Endothelial cell of umbilical vein (primary cell): ENCODE measurements around the gene ALG5.

ENCODE experiments used
- EZH2 ChIP-seq: IDR thresholded peaks from 2 replicates; pipeline ENCODE4 v1.6.1; 2012; ENCODE audit warnings: borderline replicate concordance, low read depth, mild to moderate bottlenecking, moderate library complexity, low read length, inconsistent platforms; ENCODE audit not compliant: severe bottlenecking
- POLR2A ChIP-seq: IDR thresholded peaks from 2 replicates; pipeline ENCODE4 v1.6.1; 2012; ENCODE audit warnings: low read depth, mild to moderate bottlenecking, control low read depth, low read length
- POLR2AphosphoS5 ChIP-seq: IDR thresholded peaks from 2 replicates; pipeline ENCODE4 v1.6.1; 2012; ENCODE audit warnings: low read depth, mild to moderate bottlenecking, control low read depth, low read length, moderate library complexity; ENCODE audit not compliant: insufficient read depth
- TF ChIP-seq, protein P1 (sequence below), 2 donors: IDR thresholded peaks; 1 replicate in 1 of 2; 2 replicates in 1 of 2; pipeline ENCODE4 v1.5.1; 2011; ENCODE audit warnings: low read length in 2 of 2, mild to moderate bottlenecking in 2 of 2, moderate library complexity in 2 of 2, control low read depth in 1 of 2, inconsistent platforms in 1 of 2, low read depth in 1 of 2; ENCODE audit not compliant: insufficient read depth in 1 of 2; ENCODE audit errors: extremely low read depth in 1 of 2

DNA sequence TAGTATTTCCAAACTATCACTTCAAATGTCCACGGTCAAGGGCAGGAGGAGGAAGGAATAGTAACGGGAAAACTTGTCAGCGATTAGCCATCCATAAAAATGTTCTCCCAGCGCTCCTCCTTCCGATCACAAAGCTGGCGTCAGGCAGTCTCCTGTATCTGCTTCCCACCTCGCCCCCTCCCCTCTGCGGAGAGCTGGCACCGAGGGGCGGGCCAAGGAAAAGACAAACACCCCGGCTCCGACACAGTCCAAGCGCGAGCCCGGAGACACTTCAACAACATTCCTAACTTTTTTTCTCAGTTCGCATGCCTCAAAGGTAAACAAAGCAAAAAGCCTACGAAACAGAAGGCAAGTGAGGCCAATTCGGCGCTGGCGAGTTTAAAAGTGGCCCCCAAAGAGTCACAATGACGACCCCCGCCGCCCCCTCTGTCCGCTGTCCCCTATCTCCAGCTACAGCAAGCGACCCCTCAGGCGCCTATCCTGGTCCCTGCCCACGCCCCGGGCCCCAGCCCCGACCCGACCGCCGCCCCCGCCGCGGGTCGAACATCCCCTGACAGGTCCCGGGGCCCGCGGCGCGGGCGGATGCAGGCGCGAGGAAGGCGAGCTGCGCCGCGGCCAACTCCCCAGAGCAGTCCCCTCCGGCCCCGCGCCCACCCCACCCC lies 79.8 kb downstream of the ALG5 start:
- TF ChIP-seq, protein P1, sequence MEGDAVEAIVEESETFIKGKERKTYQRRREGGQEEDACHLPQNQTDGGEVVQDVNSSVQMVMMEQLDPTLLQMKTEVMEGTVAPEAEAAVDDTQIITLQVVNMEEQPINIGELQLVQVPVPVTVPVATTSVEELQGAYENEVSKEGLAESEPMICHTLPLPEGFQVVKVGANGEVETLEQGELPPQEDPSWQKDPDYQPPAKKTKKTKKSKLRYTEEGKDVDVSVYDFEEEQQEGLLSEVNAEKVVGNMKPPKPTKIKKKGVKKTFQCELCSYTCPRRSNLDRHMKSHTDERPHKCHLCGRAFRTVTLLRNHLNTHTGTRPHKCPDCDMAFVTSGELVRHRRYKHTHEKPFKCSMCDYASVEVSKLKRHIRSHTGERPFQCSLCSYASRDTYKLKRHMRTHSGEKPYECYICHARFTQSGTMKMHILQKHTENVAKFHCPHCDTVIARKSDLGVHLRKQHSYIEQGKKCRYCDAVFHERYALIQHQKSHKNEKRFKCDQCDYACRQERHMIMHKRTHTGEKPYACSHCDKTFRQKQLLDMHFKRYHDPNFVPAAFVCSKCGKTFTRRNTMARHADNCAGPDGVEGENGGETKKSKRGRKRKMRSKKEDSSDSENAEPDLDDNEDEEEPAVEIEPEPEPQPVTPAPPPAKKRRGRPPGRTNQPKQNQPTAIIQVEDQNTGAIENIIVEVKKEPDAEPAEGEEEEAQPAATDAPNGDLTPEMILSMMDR (IDR thresholded peaks at IDR 0.05; ENCODE audit: extremely low read depth in 1 of 2, insufficient read depth in 1 of 2, low read depth in 1 of 2, low read length in 2 of 2): no peak
- no peak for TF ChIP-seq EZH2
- no peak for TF ChIP-seq POLR2A
- TF ChIP-seq POLR2AphosphoS5: no peak
